HEK293 (cell line): ENCODE results near the gene RUNX1.

Experiments used
- CTCF ChIA-PET: fragments of 350-600 bp; formaldehyde crosslinking; extraction: SDS; loops from one replicate; lab custom pipeline; 2021; ENCODE audit warnings: antibody characterized with exemption; lab: Yijun Ruan, JAX
- POLR2A ChIA-PET: fragments of 300-600 bp; formaldehyde crosslinking; extraction: SDS; loops from one replicate; lab custom pipeline; 2020; ENCODE audit warnings: antibody characterized with exemption, inconsistent platforms; lab: Yijun Ruan, JAX
- H3K27ac ChIP-seq: fragments of 200-500 bp; sonication (Bioruptor generic); 2 replicates; pipeline ENCODE4 v1.5.1; 2014; ENCODE audit warnings: low read depth, low read length, control low read depth, inconsistent platforms; ENCODE audit errors: extremely low read depth
- H3K36me3 ChIP-seq, 2 experiments: fragments of 200-500 bp in 1 of 2; sonication (Bioruptor generic) in 1 of 2; 1 replicate in 1 of 2; 2 replicates in 1 of 2; pipeline ENCODE4 v1.5.1; 2014 to 2017; ENCODE audit warnings: inconsistent platforms in 2 of 2, low read length in 2 of 2; ENCODE audit not compliant: control insufficient read depth in 2 of 2, insufficient read depth in 1 of 2
- H3K4me1 ChIP-seq: fragments of 200-500 bp; sonication (Bioruptor generic); 2 replicates; pipeline ENCODE4 v1.5.1; 2014; ENCODE audit warnings: mild to moderate bottlenecking, low read length, inconsistent platforms; ENCODE audit not compliant: control insufficient read depth, insufficient read depth
- H3K4me3 ChIP-seq: 2 replicates; pipeline ENCODE4 v1.5.1; 2011; ENCODE audit warnings: low read depth, mild to moderate bottlenecking, control low read depth, low read length, moderate library complexity
- H3K9me3 ChIP-seq: fragments of 200-500 bp; sonication (Bioruptor generic); 2 replicates; pipeline ENCODE4 v1.5.1; 2014; ENCODE audit warnings: low read depth, low read length, inconsistent platforms; ENCODE audit not compliant: control insufficient read depth, insufficient read depth
- SCRT2 ChIP-seq: fragments of 450-650 bp; formaldehyde crosslinking; IDR thresholded peaks from 2 replicates; pipeline ENCODE4 v1.5.1; 2016; ENCODE audit warnings: missing biosample characterization, missing genetic modification characterization
- WT1 ChIP-seq: fragments of 450-650 bp; formaldehyde crosslinking; IDR thresholded peaks from 2 replicates; pipeline ENCODE4 v1.5.1; 2016; ENCODE audit warnings: missing biosample characterization, missing genetic modification characterization
- ZBTB17 ChIP-seq: fragments of 450-650 bp; formaldehyde crosslinking; IDR thresholded peaks from 2 replicates; pipeline ENCODE4 v1.5.1; 2016; ENCODE audit warnings: missing biosample characterization, missing genetic modification characterization
- ZNF211 ChIP-seq: fragments of 450-650 bp; formaldehyde crosslinking; IDR thresholded peaks from 2 replicates; pipeline ENCODE4 v1.5.1; 2016; ENCODE audit warnings: low read depth, missing biosample characterization, missing genetic modification characterization
- ZNF354C ChIP-seq: fragments of 450-650 bp; formaldehyde crosslinking; IDR thresholded peaks from 2 replicates; pipeline ENCODE4 v1.5.1; 2016; ENCODE audit warnings: missing biosample characterization, missing genetic modification characterization, low read depth, borderline replicate concordance
- ZNF366 ChIP-seq: fragments of 450-650 bp; formaldehyde crosslinking; conservative IDR thresholded peaks from 2 replicates; pipeline ENCODE4 v1.5.1; 2016; ENCODE audit warnings: missing biosample characterization, missing genetic modification characterization
- ZNF394 ChIP-seq: fragments of 450-650 bp; formaldehyde crosslinking; IDR thresholded peaks from 2 replicates; pipeline ENCODE4 v1.5.1; 2016; ENCODE audit warnings: missing biosample characterization, missing genetic modification characterization, mild to moderate bottlenecking, moderate library complexity, borderline replicate concordance
- ZNF596 ChIP-seq: fragments of 450-650 bp; IDR thresholded peaks from 2 replicates; pipeline ENCODE4 v1.5.0; 2018; ENCODE audit warnings: missing biosample characterization, mild to moderate bottlenecking, missing genetic modification characterization, moderate library complexity
- ZNF626 ChIP-seq: fragments of 450-650 bp; sonication (Bioruptor Pico); formaldehyde crosslinking; IDR thresholded peaks from 2 replicates; pipeline ENCODE4 v1.5.1; 2018; ENCODE audit warnings: missing biosample characterization, missing genetic modification characterization, inconsistent platforms
- ZNF654 ChIP-seq: fragments of 450-650 bp; formaldehyde crosslinking; IDR thresholded peaks from 2 replicates; pipeline ENCODE4 v1.5.1; 2016; ENCODE audit warnings: low read depth, missing biosample characterization, missing genetic modification characterization
- ZNF677 ChIP-seq: fragments of 450-650 bp; IDR thresholded peaks from 2 replicates; pipeline ENCODE4 v1.5.0; 2018; ENCODE audit warnings: missing biosample characterization, mild to moderate bottlenecking, missing genetic modification characterization, moderate library complexity
- ZNF701 ChIP-seq: fragments of 450-650 bp; formaldehyde crosslinking; IDR thresholded peaks from 2 replicates; pipeline ENCODE4 v1.5.1; 2016; ENCODE audit warnings: missing biosample characterization, missing genetic modification characterization
- ZNF830 ChIP-seq: fragments of 450-650 bp; IDR thresholded peaks from 2 replicates; pipeline ENCODE4 v1.5.0; 2018; ENCODE audit warnings: missing biosample characterization, missing genetic modification characterization, low read depth, mild to moderate bottlenecking, moderate library complexity
- TF ChIP-seq, protein P1 (sequence below): fragments of 450-650 bp; formaldehyde crosslinking; IDR thresholded peaks from 2 replicates; pipeline ENCODE4 v1.5.1; 2016; ENCODE audit warnings: missing biosample characterization, missing genetic modification characterization
- TF ChIP-seq, protein P2 (sequence below): fragments of 450-650 bp; formaldehyde crosslinking; IDR thresholded peaks from 2 replicates; pipeline ENCODE4; 2016; ENCODE audit warnings: missing biosample characterization, missing genetic modification characterization
- TF ChIP-seq, protein P3 (sequence below): fragments of 450-650 bp; formaldehyde crosslinking; IDR thresholded peaks from 2 replicates; pipeline ENCODE4 v1.5.1; 2017; ENCODE audit warnings: missing biosample characterization, missing genetic modification characterization
- TF ChIP-seq, protein P4 (sequence below): fragments of 450-650 bp; formaldehyde crosslinking; IDR thresholded peaks from 2 replicates; pipeline ENCODE4 v1.5.1; 2016; ENCODE audit warnings: missing biosample characterization, missing genetic modification characterization
- TF ChIP-seq, protein P5 (sequence below): fragments of 450-650 bp; formaldehyde crosslinking; IDR thresholded peaks from 2 replicates; pipeline ENCODE4 v1.5.0; 2017; ENCODE audit warnings: missing biosample characterization, missing genetic modification characterization, borderline replicate concordance

The RUNX1 gene

DNA sequence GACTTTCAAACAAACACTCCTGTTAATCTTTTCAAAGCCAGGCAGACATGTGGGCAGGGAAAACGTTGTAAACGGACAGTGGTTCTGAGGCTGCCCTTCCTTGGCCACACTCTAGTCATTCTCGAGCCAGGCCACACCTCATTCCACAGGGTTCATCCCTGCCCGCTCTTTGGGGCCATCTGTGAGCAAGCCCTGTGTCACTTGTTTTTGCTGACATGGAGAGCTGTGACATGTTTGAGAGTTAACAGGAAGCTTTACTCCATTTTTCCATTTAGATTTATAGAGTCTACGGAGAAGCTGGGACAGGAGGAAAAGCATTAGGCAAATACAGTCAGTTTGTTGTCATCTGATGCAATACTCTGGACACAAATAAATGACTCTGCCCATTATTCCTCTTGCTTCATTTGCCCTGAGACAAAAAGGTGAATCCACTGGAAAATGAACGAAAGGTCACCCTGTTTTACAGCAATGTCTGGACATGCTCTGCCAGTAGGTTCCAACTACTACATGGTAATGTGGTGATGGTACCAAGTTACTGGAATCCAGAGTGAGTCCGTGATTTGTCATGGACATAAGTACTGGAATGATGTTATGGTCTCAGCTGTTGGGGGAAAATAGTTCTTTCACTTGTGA, 253.4 kb downstream of the RUNX1 start:
- Histone ChIP-seq H3K4me3 (no peak overlapping the region), H3K27ac (peak overlapping the region; percentile 19; the same call in 1 of the 2 replicates), H3K36me3 (peaks cover 0 to 4% of the 10 kb centered on the region in 2 experiments; a peak in 1 of 3 replicates), H3K4me1 (peaks cover 8% of the 10 kb centered on the region), H3K9me3 (no peaks in the 10 kb centered on the region)
- ChIA-PET CTCF (interaction anchor here (0.6 to 3.2 kb wide), 4 partner anchors 50 to 363 kb away, joined by 3 to 16 read pairs (median 4); no protein-coding TSS in a partner anchor), POLR2A (interaction anchor here (2.1 kb wide), 1 partner anchor 93 kb away, joined by 8 read pairs; no protein-coding TSS in a partner anchor)
- TF ChIP-seq ZNF677 (tag by site-specific recombination): 0 out of 2 replicates have a peak, but pooled peaks have one; percentile 21
- no peak for TF ChIP-seq ZNF366 (tag by site-specific recombination)
- peak; percentile 59; the same call in 1 of the 2 replicates for TF ChIP-seq ZNF394 (tag by site-specific recombination)
- TF ChIP-seq, all 188 proteins: peak for 2

DNA sequence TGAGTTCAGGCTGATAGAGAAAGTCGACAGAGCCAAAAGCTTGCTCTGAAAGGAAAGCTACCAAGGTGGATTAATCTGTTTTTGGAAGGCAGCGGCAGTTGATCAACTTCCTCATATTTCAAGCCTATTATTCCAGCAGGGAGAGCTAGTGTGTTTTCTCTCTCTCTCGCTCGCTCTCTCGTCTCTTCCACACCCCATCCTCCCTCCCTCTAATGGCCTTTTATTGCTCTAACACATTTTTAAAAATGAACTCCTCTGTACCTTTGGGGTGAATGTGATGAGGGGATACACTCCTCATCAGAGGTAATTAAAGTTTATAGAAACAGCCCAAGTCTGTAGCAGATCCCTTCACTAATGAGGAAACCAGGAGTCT, 253.9 kb downstream of the RUNX1 start:
- Histone ChIP-seq H3K4me3 (no peak overlapping the region), H3K9me3 (no peaks in the 10 kb centered on the region), H3K4me1 (peaks cover 12% of the 10 kb centered on the region), H3K27ac (peak overlapping the region; percentile 19; the same call in 1 of the 2 replicates), H3K36me3 (peaks cover 0 to 4% of the 10 kb centered on the region in 2 experiments; a peak in 1 of 3 replicates)
- CTCF ChIA-PET: interaction anchor here (1.2 to 3.2 kb wide), 2 partner anchors 49 to 73 kb away, joined by 4 to 16 read pairs; no protein-coding TSS in a partner anchor
- TF ChIP-seq, protein P1, sequence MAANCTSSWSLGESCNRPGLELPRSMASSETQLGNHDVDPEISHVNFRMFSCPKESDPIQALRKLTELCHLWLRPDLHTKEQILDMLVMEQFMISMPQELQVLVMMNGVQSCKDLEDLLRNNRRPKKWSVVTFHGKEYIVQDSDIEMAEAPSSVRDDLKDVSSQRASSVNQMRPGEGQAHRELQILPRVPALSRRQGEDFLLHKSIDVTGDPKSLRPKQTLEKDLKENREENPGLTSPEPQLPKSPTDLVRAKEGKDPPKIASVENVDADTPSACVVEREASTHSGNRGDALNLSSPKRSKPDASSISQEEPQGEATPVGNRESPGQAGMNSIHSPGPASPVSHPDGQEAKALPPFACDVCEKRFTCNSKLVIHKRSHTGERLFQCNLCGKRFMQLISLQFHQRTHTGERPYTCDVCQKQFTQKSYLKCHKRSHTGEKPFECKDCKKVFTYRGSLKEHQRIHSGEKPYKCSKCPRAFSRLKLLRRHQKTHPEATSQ (tag by site-specific recombination): no peak
- TF ChIP-seq ZBTB17: peak; percentile 73
- TF ChIP-seq, protein P2, sequence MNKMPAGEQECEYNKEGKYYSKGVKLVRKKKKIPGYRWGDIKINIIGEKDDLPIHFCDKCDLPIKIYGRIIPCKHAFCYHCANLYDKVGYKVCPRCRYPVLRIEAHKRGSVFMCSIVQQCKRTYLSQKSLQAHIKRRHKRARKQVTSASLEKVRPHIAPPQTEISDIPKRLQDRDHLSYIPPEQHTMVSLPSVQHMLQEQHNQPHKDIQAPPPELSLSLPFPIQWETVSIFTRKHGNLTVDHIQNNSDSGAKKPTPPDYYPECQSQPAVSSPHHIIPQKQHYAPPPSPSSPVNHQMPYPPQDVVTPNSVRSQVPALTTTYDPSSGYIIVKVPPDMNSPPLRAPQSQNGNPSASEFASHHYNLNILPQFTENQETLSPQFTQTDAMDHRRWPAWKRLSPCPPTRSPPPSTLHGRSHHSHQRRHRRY (tag by site-specific recombination): no peak
- no peak for TF ChIP-seq ZNF626 (tag by site-specific recombination)
- peak; percentile 80 for TF ChIP-seq ZNF596
- TF ChIP-seq WT1 (tag by site-specific recombination): peak; percentile 90
- TF ChIP-seq ZNF354C: no peak
- TF ChIP-seq, protein P3, sequence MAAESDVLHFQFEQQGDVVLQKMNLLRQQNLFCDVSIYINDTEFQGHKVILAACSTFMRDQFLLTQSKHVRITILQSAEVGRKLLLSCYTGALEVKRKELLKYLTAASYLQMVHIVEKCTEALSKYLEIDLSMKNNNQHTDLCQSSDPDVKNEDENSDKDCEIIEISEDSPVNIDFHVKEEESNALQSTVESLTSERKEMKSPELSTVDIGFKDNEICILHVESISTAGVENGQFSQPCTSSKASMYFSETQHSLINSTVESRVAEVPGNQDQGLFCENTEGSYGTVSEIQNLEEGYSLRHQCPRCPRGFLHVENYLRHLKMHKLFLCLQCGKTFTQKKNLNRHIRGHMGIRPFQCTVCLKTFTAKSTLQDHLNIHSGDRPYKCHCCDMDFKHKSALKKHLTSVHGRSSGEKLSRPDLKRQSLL: no peak
- TF ChIP-seq, protein P4, sequence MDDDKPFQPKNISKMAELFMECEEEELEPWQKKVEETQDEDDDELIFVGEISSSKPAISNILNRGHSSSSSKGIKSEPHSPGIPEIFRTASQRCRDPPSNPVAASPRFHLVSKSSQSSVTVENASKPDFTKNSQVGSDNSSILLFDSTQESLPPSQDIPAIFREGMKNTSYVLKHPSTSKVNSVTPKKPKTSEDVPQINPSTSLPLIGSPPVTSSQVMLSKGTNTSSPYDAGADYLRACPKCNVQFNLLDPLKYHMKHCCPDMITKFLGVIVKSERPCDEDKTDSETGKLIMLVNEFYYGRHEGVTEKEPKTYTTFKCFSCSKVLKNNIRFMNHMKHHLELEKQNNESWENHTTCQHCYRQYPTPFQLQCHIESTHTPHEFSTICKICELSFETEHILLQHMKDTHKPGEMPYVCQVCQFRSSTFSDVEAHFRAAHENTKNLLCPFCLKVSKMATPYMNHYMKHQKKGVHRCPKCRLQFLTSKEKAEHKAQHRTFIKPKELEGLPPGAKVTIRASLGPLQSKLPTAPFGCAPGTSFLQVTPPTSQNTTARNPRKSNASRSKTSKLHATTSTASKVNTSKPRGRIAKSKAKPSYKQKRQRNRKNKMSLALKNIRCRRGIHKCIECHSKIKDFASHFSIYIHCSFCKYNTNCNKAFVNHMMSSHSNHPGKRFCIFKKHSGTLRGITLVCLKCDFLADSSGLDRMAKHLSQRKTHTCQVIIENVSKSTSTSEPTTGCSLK (tag by site-specific recombination): no peak
- 0 out of 2 replicates have a peak, but pooled peaks have one; percentile 6 for TF ChIP-seq ZNF654
- POLR2A ChIA-PET: no interaction called here

DNA sequence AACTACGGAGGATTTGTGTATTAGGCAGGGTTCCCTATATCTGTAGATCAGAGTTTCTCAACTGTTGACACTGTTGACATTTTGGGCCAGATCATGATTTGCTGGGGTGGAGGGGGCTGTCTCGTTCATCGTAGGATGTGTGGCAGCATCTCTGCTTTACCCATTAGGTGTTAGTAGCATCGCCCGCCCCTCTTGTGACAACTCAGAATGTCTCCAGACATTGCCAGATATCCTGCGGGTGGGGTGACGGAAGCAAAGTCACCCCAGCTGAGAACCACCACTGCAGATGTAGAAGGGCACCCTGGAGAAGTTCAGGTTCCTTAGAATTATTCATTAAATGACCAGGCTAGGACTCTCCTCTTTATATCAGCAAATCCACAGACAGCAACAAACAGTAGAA, 254.4 kb downstream of the RUNX1 start:
- TF ChIP-seq ZNF211 (tag by site-specific recombination): no peak
- TF ChIP-seq SCRT2 (tag by site-specific recombination): no peak
- TF ChIP-seq, protein P5, sequence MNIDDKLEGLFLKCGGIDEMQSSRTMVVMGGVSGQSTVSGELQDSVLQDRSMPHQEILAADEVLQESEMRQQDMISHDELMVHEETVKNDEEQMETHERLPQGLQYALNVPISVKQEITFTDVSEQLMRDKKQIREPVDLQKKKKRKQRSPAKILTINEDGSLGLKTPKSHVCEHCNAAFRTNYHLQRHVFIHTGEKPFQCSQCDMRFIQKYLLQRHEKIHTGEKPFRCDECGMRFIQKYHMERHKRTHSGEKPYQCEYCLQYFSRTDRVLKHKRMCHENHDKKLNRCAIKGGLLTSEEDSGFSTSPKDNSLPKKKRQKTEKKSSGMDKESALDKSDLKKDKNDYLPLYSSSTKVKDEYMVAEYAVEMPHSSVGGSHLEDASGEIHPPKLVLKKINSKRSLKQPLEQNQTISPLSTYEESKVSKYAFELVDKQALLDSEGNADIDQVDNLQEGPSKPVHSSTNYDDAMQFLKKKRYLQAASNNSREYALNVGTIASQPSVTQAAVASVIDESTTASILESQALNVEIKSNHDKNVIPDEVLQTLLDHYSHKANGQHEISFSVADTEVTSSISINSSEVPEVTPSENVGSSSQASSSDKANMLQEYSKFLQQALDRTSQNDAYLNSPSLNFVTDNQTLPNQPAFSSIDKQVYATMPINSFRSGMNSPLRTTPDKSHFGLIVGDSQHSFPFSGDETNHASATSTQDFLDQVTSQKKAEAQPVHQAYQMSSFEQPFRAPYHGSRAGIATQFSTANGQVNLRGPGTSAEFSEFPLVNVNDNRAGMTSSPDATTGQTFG (tag by site-specific recombination): no peak
- no peak for TF ChIP-seq ZNF701 (tag by site-specific recombination)
- no peak for TF ChIP-seq ZNF830 (tag by site-specific recombination)
- Histone ChIP-seq H3K27ac (no peak overlapping the region), H3K4me3 (no peak overlapping the region), H3K4me1 (peaks cover 16% of the 10 kb centered on the region), H3K9me3 (no peaks in the 10 kb centered on the region), H3K36me3 (peaks cover 0 to 4% of the 10 kb centered on the region in 2 experiments; a peak in 1 of 3 replicates)
- POLR2A ChIA-PET: no interaction called here
- CTCF ChIA-PET: interaction anchor here (0.7 to 3.2 kb wide), 2 partner anchors 39 to 49 kb away, joined by 3 to 16 read pairs; no protein-coding TSS in a partner anchor
